ENCODE measurements around the gene ERH.
"Not testable (repeated sequence)": the region's sequence is repeated elsewhere in the genome, so short reads cannot be mapped to it uniquely, and the experiment has no call there.

The ERH gene

DNA sequence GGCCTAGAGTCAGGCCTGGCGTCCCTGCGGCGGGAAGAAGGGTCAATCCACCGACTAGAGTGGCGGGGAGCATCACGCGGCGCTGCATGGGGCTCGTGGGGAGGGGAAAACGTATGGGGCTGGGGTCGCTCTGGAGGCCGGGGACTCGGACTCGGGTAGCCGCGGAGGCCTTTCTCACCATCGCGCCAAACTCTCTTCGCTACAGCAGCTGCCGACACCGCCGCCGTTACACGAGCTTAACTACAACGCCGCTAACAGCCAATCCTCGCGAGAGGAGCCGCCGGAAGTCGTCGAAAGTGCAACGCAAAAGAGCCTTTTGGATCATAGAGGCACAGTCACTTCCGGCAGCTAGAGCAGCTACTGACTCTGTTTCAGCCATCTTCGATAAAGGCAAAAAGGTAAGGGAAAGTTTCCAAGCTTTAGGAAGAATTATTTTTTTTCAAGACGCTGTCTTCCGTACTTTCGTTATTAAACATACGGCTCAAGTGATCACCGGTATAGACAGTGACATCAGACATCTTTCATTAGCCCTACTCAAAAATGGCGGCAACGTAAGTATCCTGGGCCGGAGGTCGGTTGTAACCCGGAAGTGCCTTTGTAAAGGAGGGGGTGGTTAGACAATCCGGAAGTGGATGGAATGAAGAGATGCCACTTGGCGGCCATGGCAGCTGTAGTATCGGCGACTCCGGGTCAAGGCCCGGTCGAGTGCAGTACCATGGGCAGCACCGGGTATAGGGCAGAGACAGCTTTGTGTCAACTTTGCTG, at the start of gene ERH, which contains the start of gene SLC39A9:
ERH (minus strand) TSS at position 247 of the 765 bp plus-strand sequence; CDS start at position 181, 66 bp downstream.
SLC39A9 (plus strand) TSS at position 640 of the 765 bp plus-strand sequence. CDS start 678 bp downstream, outside the sequence.
- peak; percentile 99 for DNase-seq

DNA sequence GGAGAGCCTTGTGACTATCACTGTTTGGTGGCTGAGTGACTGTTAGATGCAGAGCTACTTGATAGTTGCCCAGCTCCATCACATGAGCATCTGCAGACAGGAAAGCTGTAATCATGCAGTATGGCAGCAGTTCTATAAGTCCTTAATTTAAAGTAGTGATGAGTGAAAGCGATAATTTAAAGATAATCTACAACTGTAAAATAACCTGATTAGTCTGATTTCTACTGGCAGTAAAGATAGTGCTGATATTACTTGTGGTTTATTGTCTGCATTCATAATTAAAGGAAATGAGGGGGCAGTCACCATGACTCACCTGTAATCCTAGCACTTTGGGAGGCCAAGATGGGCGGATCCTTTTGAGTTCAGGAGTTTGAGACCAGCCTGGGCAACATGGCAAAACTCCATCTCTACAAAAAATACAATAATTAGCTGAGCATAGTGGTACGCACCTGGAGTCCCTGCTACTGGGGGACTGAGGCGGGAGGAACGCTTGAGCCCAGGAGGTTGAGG, 45.3 kb upstream of the ERH start:
- no peak for DNase-seq

DNA sequence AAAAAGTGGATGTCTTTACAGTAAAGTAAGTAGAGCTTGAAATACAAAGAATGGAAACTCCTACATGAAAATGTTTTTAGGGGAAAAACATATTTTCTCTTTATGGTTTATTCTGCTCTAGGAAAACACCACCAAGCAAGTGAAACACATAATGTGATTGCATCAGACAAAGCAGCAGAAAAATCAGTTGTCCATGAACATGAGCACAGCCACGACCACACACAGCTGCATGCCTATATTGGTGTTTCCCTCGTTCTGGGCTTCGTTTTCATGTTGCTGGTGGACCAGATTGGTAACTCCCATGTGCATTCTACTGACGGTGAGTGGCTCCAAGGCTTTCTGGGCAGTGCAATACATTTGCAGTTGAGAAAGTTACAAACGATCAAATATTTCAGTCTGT, 43.8 kb upstream of the ERH start:
- no peak for DNase-seq

DNA sequence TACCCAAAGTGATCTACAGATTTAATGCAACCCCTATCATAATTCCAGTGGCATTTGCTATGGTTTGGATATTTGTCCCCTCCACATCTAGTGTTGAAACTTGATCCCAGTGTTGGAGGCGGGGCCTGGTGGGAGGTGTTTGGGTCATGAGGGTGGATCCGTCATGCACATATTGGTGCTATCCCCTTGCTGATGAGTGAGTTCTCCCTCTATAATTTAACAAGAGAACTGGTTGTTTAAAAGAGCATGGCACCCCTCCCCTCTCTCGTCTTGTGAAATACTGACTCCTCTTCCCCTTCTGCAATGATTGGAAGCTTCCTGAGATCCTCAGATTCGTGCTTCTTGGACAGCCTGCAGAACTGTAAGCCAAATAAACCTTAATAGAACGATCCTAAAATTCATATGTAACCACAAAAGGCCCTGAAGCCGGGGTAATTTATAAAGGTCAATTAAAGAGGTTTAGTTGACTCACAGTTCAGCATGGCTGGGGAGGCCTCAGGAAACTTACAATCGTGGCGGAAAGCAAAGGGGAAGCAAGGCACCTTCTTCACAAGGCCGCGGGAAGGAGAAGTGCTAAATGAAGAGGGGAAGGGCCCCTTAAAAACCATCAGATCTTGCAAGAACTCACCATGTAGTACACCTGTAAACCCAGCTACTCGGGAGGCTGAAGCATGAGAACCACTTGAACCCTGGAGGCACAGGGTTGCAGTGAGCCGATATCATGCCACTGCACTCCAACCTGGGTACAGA, 41.6 kb upstream of the ERH start:
- DNase-seq, result peak; percentile 22 to 37

DNA sequence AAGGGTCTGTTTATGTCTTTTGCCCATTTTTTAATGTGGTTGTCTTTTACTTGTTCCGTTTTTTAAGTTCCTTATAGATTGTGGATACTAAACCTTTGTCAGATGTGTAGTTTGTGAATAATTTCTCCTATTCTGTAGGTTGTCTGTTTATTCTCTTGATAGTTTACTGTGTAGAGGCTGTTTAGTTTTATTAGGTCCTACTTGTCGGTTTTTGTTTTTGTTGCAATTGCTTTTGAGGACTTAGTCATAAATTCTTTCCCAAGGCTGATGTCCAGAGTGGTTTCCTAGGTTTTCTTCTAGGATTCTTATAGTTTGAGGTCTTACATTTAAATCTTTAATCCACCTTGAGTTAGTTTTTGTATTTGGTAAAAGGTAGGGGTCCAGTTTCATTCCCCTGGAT, 34.3 kb upstream of the ERH start:
- no peak for DNase-seq

DNA sequence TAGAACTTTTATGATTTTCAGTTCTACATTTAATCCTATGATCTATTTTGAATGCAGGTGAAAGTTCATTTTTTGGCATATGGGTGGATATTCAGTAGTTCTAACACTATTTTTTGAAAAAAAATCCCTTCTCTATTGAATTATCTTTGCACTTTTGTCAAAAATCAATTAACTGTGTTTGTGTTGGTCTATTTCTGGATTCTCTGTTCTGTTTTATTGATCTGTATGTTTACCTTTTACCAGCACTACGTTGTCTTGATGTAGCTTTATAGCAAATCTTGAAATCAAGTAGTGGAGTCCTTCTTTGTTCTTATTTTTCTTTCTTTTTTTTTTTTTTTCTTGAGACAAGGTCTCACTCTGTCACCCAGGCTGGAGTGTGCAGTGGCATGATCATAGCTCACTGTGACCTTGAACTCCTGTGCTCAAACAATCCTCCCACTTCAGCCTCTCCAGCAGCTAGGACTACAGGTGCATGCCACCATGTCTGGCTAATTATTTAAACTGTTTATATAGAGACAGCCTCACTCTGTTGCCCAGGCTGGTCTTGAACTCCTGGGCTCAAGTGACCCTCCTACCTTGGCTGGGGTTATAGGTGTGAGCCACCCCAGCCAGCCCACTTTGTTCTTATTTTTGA, 32.3 kb upstream of the ERH start:
- DNase-seq, result no peak

DNA sequence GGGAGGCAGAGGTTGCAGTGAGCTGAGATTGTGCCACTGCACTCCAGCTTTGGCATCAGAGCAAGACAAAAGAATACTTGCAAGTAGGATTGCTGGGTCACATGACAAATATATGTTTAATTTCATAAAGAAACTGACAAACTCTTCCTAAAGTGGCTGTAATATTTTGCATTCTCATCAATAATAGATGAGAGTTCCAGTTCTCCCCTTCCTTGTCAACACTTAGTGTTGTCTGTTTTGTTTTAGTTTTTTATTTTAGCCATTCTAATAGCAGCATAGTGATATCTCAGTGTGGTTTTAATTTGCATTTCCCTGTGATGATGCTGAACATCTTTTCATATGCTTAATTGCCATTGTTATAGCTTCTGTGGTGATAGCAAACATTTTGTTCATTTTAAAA, 31.5 kb upstream of the ERH start:
- DNase-seq, result no peak

DNA sequence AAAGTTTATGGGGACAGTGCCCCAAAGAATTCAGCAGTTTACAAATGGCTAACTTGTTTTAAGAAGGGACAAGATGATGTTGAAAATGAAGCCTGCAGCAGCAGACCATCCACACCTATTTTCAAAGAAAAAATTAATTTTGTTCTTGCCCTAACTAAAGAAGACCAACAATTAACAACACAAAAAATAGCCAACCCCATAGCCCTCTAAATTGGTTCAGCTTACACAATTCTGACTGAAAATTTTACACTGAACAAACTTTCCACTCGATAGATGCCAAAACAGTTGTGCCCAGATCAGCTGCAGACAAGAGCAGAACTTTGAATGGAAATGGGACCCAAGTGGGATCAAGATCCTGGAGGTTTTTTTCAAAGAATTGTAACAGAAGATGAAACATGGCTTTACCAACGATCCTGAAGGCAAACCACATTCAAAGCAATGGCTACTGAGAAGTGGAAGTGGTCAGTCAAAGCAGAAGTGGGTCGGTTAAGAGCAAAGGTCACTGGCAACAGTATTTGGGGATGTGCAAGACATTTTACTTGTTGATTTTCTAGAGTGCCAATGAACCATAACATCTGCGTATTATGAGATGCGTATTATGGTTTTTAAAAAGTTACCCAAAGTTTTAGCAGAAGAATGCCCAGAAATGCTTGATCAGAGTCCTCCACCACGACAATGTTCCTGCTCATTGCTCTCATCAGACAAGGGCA, 30.3 kb upstream of the ERH start:
- DNase-seq, result no peak

DNA sequence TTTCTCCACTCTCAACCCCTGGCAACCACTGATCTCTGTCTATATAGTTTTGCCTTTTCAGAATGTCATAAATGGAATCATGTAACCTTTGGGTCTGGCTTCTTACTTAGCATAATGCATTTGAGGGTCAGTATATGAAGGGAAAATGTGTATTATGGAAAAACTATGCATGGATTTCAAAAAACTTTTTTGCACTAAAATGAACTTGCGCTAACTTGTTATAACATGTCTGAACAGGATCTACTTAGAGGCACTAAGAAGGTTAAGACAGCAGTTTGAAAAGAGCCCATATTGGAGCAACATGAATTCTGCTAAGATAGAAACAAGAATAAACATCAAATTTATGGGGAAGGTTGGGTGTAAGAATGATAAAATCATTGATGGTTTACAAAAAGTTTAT, 29.5 kb upstream of the ERH start:
- DNase-seq, result no peak

DNA sequence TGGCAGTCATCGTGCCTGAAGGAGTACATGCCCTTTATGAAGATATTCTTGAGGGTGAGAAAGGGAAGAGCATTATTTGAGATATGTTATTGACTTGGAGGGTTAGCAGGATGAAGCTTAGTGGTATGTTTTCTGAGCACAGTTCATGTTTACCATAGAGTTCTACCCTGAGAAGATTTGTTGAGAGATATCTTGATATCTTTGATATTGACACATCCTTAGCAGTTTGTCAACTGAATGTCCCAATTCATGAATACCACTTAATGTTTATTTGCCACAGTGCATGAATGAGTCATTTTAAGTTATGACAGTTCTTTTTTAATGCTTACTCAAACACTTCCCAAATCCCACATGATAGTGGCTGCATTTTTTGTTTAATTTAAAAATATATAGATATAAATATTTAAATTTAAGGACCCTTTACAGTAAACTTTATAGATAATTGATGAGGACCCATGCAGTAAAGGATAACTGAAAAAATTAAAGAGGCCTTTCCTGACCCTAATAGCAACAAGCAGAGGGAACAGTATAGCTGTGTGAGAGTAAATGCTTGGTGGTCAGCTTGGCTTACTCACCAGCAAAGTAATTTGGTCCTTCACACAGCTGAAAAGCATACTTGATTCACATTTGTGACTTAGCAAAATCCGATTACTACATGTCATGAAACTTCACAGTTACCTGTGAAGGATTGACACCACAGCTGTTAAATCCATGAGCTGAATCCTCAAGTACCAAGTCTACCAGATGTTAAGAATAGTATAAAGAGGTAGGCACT, 26.2 kb upstream of the ERH start:
- no peak for DNase-seq

DNA sequence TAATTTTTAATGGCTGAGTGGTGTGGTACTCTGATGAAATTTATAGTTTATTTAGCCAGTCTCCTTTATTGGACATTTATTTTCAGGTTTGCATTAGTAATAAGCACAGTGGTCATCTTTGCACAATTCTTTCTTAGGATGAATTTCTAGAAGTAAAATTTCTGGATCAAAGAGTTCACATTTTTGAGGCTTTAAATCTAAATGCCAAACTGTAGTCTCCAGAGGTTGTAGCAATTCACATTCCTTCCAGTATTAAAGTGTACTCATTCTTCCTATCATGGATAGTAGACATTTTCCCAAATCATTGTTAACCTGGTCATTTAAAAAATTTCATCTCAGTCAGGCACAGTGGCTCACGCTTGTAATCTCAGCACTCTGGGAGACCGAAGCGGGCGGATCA, 25.2 kb upstream of the ERH start:
- DNase-seq, result no peak

DNA sequence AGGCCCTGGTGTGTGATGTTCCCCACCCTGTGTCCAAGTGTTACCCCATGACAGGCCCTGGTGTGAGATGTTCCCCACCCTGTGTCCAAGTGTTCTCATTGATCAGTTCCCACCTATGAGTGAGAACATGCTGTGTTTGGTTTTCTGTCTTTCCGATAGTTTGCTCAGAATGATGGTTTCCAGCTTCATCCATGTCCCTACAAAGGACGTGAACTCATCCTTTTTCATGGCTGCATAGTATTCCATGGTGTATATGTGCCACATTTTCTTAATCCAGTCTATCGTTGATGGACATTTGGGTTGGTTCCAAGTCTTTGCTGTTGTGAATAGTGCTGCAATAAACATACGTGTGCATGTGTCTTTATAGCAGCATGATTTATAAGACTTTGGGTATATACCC, 18.0 kb upstream of the ERH start:
- DNase-seq, result not testable (repeated sequence)

DNA sequence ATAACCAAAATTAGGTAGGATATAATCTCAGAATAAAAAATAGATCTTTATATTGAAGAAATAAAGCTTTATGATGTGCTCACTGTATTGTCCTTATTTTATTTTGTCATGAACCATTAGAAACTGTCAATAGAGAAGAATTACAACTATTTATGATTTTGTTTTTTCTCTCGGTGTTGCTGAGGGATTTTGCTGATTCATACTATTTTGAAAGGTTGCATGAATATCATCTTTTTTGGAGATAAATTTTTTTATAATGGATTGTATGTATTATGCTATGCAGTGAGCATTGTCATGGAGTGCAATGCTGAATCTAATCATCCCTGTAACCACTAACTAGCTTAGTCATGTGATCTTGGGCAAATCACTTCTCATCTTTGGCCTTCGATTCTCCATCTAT, 15.4 kb upstream of the ERH start:
- DNase-seq, result no peak

DNA sequence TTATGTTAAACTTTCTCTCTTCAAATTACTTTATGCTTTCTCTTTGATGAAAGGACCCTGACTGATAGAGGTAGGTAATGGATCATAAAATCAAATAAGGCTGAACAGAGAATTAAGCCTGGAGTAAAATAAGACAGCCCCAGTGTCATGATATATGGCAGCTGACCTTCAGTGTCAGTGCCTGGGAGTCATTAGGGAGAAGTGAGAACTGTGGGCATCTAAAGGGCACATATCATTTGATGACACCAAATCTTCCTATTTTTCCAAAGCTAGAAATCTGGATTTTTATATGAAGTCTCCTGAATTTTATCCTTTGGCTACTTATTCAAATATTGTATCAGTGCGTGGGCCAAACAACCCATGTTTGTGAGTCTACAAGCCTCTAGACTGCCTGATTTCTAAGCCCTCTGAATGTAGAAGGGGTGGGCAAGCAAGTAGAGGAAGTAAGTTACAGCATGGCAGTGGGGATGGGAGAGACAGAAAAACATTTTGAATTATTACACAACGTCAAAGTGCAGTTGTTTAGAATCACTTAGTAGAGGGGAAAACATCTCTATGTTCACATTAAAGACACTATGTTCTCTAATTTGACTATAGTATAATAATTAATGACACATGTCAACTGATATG, 10.3 kb upstream of the ERH start:
- DNase-seq, result peak; percentile 27 to 33

DNA sequence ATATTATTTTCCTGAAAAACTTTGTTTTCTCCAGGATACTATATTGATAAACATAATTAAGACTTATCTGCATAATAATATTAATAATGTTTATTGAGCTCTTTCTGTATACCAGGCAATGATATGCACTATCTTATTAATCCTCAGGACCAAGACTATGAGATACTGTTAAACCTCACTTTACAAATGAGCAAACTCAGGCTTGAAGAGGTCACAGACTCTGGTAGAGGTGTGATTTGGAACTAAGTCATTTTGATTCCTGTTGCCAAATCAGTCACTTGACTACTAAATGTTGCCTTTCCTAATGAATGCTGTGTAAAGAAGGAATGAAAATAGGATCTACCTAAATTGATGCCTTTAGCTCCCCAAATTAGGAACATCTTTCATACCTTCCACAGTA, 7.7 kb upstream of the ERH start:
- no peak for DNase-seq

DNA sequence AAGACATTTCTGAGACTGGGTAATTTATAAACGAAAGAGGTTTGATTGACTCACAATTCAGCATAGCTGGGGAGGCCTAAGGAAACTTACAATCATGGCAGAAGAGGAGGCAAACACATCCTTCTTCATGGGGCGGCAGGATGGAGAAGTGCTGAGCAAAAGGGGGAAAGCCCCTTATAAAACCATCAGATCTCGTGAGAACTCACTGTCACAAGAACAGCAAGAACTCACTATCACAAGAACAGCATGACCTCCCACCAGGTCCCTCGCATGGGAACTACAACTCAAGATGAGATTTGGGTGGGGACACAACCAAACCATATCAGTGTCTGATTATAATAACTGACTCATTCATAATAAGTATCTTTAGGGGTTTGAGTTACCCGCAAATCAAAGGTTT, 6.8 kb upstream of the ERH start:
- DNase-seq, result no peak

DNA sequence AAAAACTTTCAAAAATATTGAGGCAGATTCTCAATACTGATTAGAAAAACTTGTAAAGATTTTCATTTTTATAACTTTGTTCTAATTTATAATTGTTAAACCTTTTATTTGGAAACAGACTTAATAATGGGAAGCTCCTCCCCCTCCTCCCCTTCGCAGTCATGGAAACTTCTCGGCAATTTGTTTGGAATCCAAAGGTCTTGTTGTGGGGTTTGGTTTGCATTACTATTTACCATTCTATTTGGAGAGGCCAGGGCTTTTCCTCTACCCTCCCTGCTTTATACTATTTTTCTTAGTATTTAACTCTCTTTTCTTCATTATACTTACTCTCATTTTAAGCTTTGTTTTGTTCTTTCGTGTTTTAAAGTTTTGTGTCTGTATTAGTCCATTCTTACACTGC, 6.4 kb upstream of the ERH start:
- no peak for DNase-seq

DNA sequence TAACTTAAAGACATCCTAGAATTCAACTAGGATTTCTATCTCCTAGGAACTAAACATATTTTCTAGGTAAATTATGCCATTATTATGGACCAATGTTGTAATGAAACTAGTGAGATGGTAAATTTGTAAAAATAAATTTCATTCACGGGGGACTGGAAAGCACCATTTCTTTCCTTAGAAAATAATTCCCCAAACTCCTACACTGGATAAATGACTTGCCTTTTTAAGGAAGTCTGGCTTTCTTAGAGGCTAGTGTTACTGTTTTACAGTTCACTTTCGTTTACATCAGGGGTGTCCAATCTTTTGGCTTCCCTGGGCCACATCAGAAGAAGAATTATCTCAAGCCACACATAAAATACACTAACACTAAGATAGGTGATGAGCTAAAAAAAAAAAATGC, 3.7 kb upstream of the ERH start:
- DNase-seq, result no peak

DNA sequence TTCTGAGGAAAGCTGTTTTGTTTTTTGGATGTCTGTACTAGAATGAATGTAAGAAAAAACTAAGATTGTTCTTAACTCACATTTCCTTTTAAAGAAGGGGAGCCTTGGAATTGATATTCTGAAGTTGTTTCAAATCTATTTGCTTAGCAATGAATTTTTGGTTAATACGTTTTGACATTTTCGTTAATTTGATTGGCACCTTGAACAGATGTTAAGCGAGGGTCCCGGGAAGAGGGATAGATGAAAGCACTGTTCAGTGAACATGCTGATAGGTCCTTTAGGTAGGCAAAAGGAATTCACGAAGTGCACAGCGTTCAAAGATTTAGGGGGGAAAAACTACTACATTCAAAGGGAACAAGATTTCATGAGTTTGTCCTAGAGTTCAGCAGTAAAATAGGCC, 2.1 kb upstream of the ERH start:
- no peak for DNase-seq

DNA sequence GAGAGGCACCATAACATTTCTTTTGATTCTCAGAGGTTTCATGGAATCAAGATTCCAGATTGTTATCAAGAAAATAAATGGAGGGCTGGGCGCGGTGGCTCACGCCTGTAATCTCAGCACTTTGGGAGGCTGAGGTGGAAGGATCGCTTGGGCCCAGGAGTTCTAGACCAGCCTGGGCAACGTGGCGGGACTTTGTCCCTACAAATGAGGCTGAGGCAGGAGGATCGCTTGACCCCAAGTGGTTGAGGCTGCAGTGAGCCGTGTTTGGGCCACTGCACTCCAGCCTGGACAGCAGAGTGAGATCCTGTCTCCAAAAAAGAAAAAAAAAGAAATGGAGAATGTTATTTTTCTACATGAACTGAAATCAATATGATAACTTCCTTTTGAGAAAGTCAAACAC, 1.7 kb upstream of the ERH start:
- DNase-seq, result no peak

DNA sequence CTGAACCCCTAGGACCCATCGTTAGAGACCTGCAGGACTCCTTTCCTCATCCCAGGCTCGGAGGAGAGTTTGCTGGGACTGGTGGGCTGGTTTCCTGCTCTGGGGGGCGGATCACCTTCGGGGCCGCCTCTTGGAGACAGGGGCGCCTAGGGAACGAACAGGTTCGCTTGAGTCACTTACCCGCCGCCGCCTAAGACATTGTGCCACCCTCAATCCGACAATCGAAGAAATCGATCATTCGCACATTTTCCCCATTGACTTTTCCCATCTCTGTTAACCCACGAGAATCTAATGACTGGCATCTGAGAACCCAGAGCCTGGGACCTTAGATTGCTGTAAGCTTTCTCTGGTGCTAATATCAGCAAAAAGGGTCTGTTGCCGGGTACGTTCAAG, 715 bp upstream of the ERH start:
- DNase-seq, result peak in 1 of 2 experiments; percentile 76

DNA sequence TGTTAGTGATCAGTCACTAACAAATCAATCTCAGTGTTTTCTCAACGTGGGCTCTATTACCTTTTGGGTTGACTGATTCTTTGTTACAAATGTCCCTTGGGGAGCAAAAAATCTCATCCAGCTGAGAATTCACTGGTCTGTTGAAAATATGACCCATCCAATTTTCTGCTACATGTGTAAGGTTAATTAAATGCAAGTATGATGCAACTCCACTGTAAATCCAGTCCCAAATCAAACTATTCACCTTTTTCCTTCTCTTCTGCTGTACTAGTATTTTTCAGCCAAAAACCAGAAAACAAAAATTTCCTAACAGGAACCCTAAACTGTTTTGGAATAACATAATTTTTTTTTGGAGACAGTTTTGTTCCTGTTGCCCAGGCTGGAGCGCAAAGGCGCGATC, 2.2 kb downstream of the ERH start:
- no peak for DNase-seq
